Nucleus accumbens (tissue), 56 donors: Measurements from ENCODE around the gene CNTN4.
A peak's percentile ranks its signal among the peaks of the same experiment; 100 is the strongest.
"Not testable (repeated sequence)": the region's sequence is repeated elsewhere in the genome, so short reads cannot be mapped to it uniquely, and the experiment has no call there.

Source experiments
- DNase-seq, 56 donors: peaks; one replicate each; lab custom pipeline; 2025; lab: John Stamatoyannopoulos, UW

The CNTN4 gene

GRCh38 chr3:2876362-2876761 is 777.7 kb downstream of the CNTN4 start:
- no peak for DNase-seq

DNA sequence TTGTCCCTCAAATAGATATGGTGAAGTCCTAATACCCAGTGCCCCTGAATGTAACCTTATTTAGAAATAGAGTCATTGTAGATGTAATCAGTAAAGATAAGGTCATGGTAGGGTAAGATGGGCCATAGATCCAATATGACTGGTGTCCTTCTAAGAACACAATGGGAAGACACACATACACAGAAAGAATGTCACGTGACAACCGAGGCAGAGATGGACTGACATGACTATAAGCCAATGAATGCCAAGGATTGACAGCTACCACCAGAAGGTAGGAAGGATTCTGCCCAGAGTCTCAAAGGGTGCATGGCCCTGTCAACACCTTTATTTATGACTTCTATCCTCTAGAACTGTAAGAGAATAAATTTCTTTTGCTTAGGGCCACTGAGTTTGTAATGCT is 780.4 kb downstream of the CNTN4 start:
- no peak for DNase-seq

- no peak for DNase-seq
These were observed 780.9 kb downstream of the CNTN4 start for GRCh38 chr3:2879587-2879986.

DNA sequence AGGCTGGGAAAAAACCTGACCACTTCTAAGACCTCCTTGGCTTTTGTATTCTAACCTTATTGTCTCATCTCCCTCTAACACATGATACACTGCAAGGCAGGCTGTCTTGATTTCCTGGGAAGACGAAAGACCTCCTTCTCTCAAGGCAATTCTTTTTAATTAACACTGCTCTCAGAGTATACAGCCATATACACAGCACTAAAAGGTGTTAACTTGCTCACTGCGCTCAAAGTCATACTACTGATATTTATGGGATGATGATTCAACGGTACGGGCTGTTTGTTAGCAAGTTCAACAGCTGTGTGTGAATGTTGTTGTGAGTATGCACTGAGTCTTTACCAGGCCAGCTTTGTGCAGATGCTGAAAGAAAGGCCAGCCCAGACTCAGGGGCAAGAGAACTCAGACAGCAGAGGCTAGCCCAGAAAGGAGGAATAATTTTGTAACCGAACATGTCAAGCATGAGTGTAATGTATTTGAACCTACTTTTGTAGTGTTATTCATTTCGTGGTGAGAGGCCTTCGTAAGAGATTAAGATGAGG is 781.6 kb downstream of the CNTN4 start:
- no peak for DNase-seq

- no peak for DNase-seq
These were observed 784.6 kb downstream of the CNTN4 start for GRCh38 chr3:2883283-2883682.

- no peak for DNase-seq
These were observed 789.9 kb downstream of the CNTN4 start for GRCh38 chr3:2888592-2888991.

GRCh38 chr3:2889736-2890135 is 791.1 kb downstream of the CNTN4 start:
- DNase-seq, result no peak

DNA sequence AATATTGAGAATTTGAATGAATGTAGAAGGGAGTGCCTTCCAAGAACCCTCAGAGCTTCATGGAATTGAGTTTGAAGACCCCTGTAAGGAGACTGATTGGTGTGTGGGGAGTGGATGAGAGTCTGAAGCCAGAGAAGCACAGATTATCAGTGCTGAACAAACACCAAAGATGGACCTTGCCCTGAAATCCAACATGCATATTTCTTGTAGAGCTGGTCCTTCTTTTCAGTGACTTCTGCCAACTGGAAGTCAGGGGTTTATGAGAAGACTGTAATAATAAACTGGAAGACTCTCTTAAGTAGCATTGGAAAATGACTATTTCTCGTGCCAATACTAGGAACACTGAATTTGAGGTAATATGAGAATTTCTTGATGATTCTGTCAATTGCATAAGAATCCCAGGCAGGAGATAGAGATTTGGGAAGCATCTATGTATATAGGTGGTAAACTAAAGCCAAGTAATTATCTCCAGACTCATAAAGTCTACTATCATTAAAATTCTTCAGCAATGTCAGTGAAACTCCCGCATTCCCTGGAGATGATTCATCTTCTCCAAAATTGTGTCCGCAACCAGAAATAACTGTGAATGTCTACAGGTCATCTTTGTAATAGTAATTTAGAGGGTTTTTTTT is 797.8 kb downstream of the CNTN4 start:
- DNase-seq, result no peak

GRCh38 chr3:2897821-2898220 is 799.2 kb downstream of the CNTN4 start:
- DNase-seq, result no peak

DNA sequence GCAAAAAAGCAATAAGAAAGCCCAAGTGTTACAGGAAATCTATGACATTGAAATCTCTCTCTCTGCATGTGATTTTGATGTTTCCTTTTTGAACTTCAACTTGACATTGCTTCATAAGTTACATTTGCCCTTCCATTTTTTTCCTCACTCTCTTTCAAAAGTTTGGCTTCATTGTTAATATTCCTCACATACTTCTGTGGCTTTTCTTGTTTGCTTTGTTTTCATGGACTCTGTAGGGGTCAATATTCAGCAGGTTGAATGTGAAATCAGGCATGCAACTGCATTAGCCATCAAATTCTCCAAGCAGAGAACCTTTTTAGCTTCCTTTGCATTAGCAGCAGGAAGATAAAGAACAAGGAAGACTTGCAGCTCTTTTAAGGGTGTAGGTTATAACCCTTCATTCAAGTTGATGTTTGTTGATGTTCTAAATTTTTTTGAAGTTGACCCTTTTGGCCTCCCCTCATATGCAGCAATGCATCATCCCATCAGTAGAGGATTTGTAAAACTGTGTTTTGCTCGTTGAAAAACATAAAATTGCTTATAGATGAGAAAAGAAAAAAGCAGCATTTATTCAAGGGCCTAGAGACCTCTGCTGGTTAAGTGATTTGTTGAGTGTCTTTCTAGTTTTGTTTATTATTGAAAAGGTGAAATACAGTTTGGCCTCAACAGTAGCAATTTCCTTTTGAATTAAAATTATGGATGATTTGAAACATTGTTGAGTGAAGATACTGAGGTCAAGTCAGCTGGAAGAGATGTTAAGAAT is 800.1 kb downstream of the CNTN4 start:
- no peak for DNase-seq

DNA sequence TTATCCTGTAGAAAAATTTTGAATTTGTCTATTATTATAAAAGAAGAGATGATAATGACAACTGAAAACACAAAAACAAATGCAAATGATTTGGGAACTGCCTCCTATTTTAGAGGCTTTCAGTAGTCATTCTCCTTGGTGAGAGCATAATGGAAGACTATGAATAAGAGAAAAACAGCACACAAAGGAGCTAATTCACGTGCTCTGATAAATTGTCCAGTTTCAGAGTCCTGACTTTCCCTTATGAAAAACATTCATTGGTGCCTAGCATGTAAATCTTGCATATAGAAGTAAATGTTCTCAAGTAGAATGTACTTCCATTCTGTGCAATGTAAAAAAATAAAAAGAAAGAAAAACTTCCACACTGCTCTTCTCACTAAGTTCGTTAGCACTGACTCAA is 805.4 kb downstream of the CNTN4 start:
- DNase-seq, result no peak

DNA sequence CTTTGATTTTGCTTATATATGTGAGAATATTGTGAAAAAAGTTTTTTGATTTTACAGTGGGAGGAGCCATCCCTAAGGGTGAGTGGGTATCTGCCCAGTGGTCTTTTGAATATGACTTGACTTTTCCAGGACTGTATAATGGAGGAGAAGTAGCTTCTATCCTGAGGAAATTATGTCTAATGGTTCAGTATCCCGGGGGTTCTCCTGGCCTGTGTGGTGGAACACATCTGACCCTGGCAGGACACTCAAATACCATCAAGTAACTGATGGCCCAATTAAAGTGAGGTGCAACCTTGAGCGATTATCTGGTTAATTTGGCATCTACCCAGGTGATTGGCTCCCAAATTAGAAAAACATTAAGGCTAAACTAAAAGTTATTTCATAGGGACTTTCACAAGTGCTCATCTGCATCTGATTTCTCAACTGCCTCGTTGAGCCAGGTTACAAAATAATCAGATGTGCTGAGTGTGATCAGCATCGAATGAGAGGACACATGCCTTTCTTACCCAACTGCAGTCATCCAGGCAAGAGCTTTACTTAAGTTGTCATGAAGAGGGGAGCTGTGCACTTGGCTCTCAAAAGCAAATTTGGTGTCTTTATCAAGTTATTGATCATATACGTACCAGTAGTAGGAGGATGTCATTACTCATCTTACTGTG is 810.2 kb downstream of the CNTN4 start:
- no peak for DNase-seq

DNA sequence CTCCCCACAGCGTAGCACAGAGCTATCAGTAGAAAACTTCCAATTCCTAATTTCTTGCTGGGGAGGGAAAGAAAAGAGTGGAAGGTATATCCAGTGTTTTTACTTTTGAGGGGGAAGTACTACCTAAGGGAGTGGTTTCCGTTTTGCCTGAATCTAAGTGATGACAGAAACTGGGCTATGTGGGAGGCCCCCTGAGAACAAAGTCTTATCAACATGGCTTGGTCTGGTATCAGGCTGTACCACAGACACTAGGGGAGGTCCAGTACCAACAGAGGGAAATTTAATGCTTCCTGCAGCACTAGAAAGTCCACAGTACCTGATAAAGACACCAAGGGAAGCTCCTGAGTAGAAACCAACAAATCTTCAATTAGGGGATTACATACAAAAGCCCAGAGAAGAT is 812.3 kb downstream of the CNTN4 start:
- no peak for DNase-seq

DNA sequence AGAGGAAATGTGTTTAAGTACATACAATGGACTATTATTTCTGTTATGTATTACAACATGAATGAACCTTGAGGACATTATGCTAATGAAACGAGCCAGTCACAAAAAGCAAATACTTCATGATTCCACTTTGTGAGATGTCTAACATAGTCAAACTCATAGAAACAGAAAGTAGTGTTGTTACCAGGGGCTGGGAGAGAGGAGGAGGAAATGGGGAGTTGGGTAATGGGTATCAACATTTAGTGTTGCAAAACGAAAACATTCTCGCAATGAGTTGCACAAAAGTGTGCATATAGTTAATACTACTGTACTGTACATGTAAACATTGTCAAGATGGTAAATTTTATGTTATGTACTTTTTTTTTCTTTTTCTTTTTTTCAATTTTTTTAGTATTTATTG is 817.2 kb downstream of the CNTN4 start:
- no peak for DNase-seq

DNA sequence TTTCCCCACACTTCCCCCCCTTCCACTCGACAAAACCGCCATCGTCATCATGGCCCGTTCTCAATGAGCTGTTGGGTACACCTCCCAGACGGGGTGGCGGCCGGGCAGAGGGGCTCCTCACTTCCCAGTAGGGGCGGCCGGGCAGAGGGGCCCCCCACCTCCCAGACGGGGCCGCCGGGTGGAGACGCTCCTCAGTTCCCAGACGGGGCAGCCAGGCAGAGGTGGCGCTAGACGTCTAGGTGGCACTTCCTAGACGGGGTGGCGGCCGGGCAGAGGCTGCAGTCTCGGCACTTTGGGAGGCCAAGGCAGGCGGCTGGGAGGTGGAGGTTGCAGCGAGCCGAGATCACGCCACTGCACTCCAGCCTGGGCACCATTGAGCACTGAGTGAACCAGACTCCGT is 818.0 kb downstream of the CNTN4 start:
- not testable (repeated sequence) for DNase-seq

DNA sequence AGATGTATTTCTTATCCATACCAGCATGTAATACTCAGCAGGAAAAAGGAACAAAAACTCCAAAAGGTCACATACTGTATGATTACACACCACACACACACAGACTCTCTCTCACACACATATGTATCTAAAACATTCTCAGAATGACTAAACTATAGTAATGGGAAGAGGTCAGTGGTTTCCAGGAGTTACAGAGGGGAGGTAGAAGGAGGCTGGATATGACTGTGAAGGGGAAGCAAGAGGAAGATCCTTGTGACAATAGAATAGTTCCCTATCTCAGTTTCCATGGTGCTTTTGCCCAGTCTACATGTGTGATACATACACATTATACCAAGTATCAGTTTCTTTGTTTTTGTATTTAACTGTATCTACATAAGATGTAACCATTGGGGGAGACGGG is 821.4 kb downstream of the CNTN4 start:
- DNase-seq, result no peak

- DNase-seq, result no peak
These were observed 822.8 kb downstream of the CNTN4 start for GRCh38 chr3:2921452-2921851.

DNA sequence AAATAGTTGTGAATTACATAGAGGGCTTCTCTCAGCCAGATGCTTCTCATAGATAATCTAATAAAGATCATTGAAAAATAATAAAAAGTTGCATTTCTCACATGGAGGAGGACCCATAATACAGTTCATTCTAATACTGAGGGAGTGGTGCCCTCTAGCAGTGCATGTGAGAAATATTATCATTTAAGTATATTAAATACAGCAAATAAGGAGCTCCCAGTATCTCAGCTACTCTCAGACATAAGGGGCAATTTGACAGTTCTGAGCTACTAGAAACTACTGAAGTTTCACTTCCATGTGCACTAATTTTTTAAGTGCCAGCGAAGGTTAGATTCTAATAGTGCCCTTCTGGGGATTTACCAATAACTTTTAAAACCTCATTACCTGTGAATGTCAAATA is 823.2 kb downstream of the CNTN4 start:
- peak in 1 of 56 donors; percentile 1 for DNase-seq

DNA sequence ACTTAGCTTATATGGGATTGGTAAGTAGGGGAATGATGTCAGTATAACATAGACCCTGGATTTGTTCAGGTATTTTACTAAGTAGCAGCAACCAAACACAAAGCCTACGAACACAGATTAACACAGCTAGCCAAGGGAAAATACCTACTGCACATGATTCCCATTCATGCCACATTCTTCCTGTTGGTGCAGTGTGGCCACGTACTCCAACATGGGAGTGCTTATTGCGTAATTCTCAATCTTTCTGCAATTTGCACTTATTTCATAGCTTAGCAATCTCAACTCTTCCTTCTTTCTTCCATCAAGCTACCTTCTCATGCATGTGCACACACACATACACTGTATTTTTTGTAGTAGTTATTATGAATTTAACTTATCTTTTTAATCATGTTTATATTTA is 824.7 kb downstream of the CNTN4 start:
- DNase-seq, result no peak

GRCh38 chr3:2927259-2927658 is 828.6 kb downstream of the CNTN4 start:
- DNase-seq, result no peak

GRCh38 chr3:2929574-2929973 is 830.9 kb downstream of the CNTN4 start:
- DNase-seq, result no peak

GRCh38 chr3:2931265-2931664 is 832.6 kb downstream of the CNTN4 start:
- DNase-seq, result no peak
